Ishikawa (cell line): Measurements from ENCODE around the gene DLGAP4.
A peak's percentile ranks its signal among the peaks of the same experiment; 100 is the strongest.

ENCODE experiments used
- CEBPB ChIP-seq: IDR thresholded peaks from 2 replicates; pipeline ENCODE4 v1.6.1; 2012
- CREB1 ChIP-seq: IDR thresholded peaks from 2 replicates; pipeline ENCODE4 v1.6.1; 2012; ENCODE audit warnings: low read depth
- EGR1 ChIP-seq: IDR thresholded peaks from 2 replicates; pipeline ENCODE4 v1.6.1; 2012
- EP300 ChIP-seq: IDR thresholded peaks from 2 replicates; pipeline ENCODE4 v1.6.1; 2012; ENCODE audit warnings: borderline replicate concordance
- FOXM1 ChIP-seq: IDR thresholded peaks from 2 replicates; pipeline ENCODE4 v1.6.1; 2012; ENCODE audit warnings: low read depth, borderline replicate concordance
- NFIC ChIP-seq: IDR thresholded peaks from 2 replicates; pipeline ENCODE4 v1.6.1; 2012
- RAD21 ChIP-seq: IDR thresholded peaks from 2 replicates; pipeline ENCODE4 v1.6.1; 2012; ENCODE audit warnings: low read depth
- TAF1 ChIP-seq: IDR thresholded peaks from 2 replicates; pipeline ENCODE4 v1.6.1; 2012; ENCODE audit warnings: low read depth, mild to moderate bottlenecking
- TCF12 ChIP-seq: IDR thresholded peaks from 2 replicates; pipeline ENCODE4 v1.6.1; 2012; ENCODE audit warnings: low read depth
- TEAD4 ChIP-seq: IDR thresholded peaks from 2 replicates; pipeline ENCODE4 v1.6.1; 2012
- YY1 ChIP-seq: IDR thresholded peaks from 2 replicates; pipeline ENCODE4 v1.6.1; 2012; ENCODE audit warnings: low read depth
- ZBTB7A ChIP-seq: IDR thresholded peaks from 2 replicates; pipeline ENCODE4 v1.6.1; 2012; ENCODE audit warnings: low read depth
- TF ChIP-seq, protein P1 (sequence below): IDR thresholded peaks from 2 replicates; pipeline ENCODE4 v1.6.1; 2012
- TF ChIP-seq, protein P2 (sequence below): IDR thresholded peaks from 2 replicates; pipeline ENCODE4 v1.6.1; 2012
- TF ChIP-seq, protein P3 (sequence below): IDR thresholded peaks from 2 replicates; pipeline ENCODE4 v1.6.1; 2012; ENCODE audit warnings: low read depth, mild to moderate bottlenecking

Gene DLGAP4

DNA sequence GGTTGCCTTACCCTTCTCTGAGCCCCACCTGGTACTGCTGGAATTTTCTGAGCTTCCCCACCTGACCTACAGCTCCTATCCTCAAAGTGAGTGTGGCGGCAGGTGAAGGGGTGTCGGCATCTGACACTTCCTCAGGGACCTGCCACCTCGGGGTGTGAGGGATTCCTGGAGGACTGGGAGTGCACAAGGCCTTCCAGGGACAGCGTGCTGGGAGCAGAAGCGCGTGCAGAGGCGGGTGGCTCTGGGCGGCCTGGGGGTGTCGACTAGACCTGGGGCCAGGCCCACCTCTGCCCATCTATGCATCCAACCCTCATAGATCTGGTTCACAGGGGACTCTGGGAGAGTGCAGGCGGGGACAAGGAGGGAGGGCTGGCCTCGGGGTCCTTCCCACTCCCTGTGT lies 7.8 kb downstream of the DLGAP4 start:
- no peak for TF ChIP-seq CREB1
- TF ChIP-seq EGR1: no peak
- TF ChIP-seq RAD21: no peak
- TF ChIP-seq NFIC: no peak
- no peak for TF ChIP-seq ZBTB7A
- no peak for TF ChIP-seq CEBPB
- no peak for TF ChIP-seq EP300
- TF ChIP-seq TCF12: no peak
- TF ChIP-seq, protein P1, sequence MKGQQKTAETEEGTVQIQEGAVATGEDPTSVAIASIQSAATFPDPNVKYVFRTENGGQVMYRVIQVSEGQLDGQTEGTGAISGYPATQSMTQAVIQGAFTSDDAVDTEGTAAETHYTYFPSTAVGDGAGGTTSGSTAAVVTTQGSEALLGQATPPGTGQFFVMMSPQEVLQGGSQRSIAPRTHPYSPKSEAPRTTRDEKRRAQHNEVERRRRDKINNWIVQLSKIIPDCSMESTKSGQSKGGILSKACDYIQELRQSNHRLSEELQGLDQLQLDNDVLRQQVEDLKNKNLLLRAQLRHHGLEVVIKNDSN: no peak
- TF ChIP-seq TEAD4: no peak
- TF ChIP-seq, protein P2, sequence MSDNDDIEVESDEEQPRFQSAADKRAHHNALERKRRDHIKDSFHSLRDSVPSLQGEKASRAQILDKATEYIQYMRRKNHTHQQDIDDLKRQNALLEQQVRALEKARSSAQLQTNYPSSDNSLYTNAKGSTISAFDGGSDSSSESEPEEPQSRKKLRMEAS: no peak
- no peak for TF ChIP-seq YY1
- TF ChIP-seq, protein P3, sequence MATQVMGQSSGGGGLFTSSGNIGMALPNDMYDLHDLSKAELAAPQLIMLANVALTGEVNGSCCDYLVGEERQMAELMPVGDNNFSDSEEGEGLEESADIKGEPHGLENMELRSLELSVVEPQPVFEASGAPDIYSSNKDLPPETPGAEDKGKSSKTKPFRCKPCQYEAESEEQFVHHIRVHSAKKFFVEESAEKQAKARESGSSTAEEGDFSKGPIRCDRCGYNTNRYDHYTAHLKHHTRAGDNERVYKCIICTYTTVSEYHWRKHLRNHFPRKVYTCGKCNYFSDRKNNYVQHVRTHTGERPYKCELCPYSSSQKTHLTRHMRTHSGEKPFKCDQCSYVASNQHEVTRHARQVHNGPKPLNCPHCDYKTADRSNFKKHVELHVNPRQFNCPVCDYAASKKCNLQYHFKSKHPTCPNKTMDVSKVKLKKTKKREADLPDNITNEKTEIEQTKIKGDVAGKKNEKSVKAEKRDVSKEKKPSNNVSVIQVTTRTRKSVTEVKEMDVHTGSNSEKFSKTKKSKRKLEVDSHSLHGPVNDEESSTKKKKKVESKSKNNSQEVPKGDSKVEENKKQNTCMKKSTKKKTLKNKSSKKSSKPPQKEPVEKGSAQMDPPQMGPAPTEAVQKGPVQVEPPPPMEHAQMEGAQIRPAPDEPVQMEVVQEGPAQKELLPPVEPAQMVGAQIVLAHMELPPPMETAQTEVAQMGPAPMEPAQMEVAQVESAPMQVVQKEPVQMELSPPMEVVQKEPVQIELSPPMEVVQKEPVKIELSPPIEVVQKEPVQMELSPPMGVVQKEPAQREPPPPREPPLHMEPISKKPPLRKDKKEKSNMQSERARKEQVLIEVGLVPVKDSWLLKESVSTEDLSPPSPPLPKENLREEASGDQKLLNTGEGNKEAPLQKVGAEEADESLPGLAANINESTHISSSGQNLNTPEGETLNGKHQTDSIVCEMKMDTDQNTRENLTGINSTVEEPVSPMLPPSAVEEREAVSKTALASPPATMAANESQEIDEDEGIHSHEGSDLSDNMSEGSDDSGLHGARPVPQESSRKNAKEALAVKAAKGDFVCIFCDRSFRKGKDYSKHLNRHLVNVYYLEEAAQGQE: no peak
- TF ChIP-seq FOXM1: no peak
- no peak for TF ChIP-seq TAF1

DNA sequence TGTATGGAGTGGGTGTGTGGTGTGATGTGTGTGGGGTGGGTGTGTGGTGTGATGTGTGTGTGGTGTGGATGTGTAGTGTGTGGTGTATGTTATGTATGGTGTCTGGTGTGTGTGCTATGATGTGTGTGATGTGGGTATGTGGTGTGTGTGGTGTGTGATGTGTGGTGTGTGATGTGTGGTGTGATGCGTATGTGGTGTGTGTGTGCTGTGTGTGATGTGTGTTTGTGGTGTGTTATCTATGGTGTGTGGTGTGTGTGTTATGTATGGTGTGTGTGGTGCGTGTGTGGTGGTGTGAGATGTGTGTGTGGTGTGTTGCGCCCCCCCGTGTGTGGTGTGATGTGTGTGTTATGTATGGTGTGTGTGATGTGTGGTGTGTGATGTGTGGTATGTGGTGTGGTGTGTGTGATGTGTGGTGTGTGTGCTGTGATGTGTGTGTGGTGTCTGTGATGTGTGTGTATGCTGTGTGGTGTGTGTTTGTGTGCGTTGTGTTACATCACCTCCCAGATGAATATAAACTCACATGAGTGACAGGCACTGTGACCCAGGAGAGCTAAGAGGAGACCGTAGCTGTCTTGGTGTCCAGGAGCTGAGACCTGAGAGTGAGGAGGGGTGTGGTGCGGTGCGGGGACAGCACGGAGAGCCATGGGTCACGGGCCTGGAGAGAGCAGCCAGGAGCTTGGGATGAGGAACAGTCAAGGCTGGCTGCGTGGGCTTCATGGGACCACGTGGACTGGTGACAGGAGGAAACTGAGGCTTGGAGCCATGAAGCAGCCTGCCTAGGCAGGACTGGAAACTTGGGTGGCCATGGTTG lies 8.8 kb downstream of the DLGAP4 start:
- TF ChIP-seq TAF1: no peak
- TF ChIP-seq, protein P3: no peak
- TF ChIP-seq, protein P2: no peak
- no peak for TF ChIP-seq TCF12
- no peak for TF ChIP-seq ZBTB7A
- TF ChIP-seq NFIC: no peak
- no peak for TF ChIP-seq FOXM1
- TF ChIP-seq, protein P1: no peak
- no peak for TF ChIP-seq CEBPB
- no peak for TF ChIP-seq RAD21
- no peak for TF ChIP-seq YY1
- TF ChIP-seq EGR1: no peak
- no peak for TF ChIP-seq CREB1
- no peak for TF ChIP-seq EP300
- no peak for TF ChIP-seq TEAD4

DNA sequence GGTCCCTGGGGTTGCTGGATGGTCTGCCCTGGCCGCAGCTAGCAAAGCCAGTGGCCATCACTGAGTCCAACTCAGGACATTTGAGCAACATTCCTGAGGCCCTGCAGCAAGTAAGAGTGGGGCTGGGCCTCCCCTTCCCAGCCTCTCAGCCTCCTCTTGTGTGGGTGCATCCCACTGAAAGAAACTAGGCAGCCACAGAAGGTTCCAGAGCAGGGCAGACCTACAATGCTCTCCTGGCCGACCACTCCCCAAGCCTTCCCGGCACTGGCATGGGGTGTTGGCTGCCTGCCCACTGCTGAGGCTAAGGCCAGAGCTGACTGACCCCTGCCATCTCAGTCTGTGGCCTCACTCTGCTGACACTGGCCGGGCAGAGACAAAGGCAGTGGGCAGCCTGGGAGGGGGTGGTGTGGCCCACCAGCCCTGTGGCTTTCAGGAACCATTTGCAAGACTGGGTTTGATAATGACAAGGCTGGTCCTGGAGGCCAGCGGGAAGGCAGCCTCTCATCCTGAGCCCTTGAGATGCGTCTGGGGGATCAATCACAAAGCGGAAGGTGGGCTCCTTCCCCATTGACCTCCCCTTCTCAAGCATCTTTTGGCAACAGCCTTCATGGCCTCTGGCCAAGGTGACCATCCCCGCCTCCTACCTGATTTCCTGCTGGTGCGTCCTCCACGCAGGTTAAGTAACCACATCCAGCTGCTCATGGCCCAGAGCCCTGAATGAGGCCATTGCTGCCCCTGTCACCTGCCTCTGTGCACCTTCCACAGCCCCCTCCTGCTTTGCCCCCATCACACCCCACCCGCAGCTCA lies 9.6 kb downstream of the DLGAP4 start:
- TF ChIP-seq, protein P3: no peak
- TF ChIP-seq NFIC: peak; percentile 17; the same call in 1 of the 2 replicates
- no peak for TF ChIP-seq YY1

DNA sequence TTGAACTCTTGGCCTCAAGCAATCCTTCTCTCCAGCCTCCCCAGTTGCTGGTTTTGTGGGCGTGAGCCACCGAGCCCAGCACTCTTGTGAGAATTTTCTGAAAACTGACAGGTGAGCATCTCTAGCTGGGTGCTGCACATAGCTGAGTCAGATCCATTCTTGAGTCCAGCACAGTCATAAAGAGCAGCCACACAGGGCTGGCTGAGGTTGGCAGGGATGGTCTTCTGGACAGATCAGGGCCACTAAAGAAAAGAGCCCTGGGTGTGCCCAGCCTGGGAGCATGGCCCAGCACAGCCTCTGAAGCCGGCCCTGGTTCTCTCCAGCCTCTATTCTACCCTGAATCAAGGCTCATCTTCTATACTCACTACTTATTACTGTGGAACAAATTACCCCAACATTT lies 11.5 kb downstream of the DLGAP4 start:
- TF ChIP-seq TAF1: no peak
- no peak for TF ChIP-seq EP300
- no peak for TF ChIP-seq YY1
- TF ChIP-seq ZBTB7A: no peak
- no peak for TF ChIP-seq NFIC
- TF ChIP-seq, protein P2: no peak
- no peak for TF ChIP-seq EGR1
- TF ChIP-seq, protein P1: no peak
- TF ChIP-seq FOXM1: no peak
- TF ChIP-seq, protein P3: no peak
- TF ChIP-seq TCF12: no peak
- TF ChIP-seq RAD21: no peak
- TF ChIP-seq CREB1: no peak
- no peak for TF ChIP-seq TEAD4
- no peak for TF ChIP-seq CEBPB
